OCI-LY1 (cell line): ENCODE measurements around the gene AXIN1.

Experiments
- EZH2 ChIP-seq: fragments of 200-600 bp; sonication (generic), shearing (Covaris generic); IDR thresholded peaks from 2 replicates; pipeline ENCODE4 v1.8.0; 2017; ENCODE audit warnings: borderline replicate concordance, mixed run types, mild to moderate bottlenecking, antibody characterized with exemption, low read length, moderate library complexity, mixed read lengths
- TF ChIP-seq, protein P1 (sequence below): fragments of 200-600 bp; sonication (generic), shearing (Covaris generic); IDR thresholded peaks from 2 replicates; pipeline ENCODE4 v1.5.1; 2017; ENCODE audit warnings: mild to moderate bottlenecking, antibody characterized with exemption, low read length, moderate library complexity, mixed read lengths

DNA sequence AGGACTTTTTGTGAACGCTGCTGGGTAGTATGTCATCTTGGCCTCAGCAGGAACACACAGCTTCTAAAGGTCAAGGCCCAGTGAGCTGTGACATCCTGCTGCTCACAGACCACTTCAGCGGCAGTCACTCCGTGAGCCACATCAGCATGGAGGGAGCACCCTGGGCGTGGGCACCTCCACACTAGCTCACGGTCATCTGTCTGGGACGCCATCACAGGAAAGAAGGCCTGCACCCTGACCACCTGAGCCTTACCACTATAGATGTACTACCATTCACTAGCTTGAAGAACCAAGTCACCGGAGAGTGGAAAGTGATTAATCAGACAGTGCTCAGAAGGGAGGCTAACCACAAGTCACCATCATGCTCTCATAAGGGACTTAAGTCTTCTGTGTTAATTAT is 3.3 kb downstream of the AXIN1 start:
- TF ChIP-seq, protein P1, sequence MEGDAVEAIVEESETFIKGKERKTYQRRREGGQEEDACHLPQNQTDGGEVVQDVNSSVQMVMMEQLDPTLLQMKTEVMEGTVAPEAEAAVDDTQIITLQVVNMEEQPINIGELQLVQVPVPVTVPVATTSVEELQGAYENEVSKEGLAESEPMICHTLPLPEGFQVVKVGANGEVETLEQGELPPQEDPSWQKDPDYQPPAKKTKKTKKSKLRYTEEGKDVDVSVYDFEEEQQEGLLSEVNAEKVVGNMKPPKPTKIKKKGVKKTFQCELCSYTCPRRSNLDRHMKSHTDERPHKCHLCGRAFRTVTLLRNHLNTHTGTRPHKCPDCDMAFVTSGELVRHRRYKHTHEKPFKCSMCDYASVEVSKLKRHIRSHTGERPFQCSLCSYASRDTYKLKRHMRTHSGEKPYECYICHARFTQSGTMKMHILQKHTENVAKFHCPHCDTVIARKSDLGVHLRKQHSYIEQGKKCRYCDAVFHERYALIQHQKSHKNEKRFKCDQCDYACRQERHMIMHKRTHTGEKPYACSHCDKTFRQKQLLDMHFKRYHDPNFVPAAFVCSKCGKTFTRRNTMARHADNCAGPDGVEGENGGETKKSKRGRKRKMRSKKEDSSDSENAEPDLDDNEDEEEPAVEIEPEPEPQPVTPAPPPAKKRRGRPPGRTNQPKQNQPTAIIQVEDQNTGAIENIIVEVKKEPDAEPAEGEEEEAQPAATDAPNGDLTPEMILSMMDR, result no peak
- no peak for TF ChIP-seq EZH2
